Stimulated activated CD8-positive, alpha-beta memory T cell treated with anti-CD3 and anti-CD28 coated beads, Interleukin-2, amount 100 ng/mL, for 48 hours (primary cell): ENCODE data around the gene TOGARAM1.

Source experiments
- DNase-seq, 2 donors: peaks; one replicate each; pipeline ENCODE4 v3.0.0-alpha.2; 2020; ENCODE audit warnings: low read depth in 2 of 2

TOGARAM1 gene

DNA sequence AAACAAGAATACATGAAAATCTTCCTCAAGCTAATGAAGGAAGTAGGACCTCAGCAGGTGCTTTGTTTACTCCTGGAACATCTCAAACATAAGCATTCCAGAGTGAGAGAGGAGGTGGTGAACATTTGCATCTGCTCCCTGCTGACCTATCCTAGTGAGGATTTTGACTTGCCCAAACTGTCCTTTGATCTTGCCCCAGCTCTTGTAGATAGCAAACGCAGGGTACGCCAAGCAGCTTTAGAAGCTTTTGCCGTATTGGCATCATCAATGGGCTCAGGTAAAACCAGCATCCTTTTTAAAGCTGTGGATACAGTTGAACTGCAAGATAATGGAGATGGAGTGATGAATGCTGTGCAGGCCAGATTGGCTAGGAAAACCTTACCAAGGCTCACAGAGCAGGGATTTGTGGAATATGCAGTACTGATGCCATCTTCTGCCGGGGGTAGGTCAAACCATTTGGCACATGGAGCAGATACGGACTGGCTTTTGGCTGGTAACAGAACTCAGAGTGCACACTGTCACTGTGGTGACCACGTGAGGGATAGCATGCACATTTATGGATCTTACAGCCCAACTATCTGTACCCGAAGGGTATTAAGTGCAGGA, 1.9 kb downstream of the TOGARAM1 start:
- DNase-seq = no peak

DNA sequence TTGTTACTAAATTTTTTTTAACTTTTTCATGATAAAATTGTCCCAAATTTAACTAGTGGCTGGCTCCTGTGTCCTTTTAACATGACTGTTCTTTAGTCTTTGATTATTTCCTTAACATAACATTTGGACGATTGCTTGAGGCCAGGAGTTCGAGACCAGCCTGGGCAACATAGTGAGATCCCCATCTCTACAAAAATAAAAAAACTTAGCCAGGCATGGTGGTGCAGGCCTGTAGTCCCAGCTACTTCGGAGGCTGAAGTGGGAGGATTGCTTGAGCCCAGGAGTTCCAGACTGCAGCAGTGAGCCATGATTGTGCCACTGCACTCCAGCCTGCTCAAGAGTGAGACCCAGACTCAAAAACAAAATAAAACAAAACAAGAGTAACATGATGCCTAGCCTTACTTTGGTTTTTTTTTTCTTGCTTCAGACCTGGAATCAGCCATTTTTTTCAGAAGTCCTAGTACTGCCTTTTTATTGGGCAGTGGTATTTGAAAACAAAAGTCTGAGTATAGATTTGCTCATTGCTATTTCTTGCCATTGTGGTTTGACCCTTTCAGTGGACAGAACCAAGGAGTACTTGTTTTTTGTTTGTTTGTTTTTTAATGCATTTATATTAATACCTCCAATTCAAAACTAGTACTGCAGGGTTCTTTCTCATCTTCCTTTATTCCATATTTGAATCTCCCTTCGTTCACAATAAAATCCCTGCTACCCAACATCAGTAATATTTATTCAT, 4.8 kb downstream of the TOGARAM1 start:
- no peak for DNase-seq

DNA sequence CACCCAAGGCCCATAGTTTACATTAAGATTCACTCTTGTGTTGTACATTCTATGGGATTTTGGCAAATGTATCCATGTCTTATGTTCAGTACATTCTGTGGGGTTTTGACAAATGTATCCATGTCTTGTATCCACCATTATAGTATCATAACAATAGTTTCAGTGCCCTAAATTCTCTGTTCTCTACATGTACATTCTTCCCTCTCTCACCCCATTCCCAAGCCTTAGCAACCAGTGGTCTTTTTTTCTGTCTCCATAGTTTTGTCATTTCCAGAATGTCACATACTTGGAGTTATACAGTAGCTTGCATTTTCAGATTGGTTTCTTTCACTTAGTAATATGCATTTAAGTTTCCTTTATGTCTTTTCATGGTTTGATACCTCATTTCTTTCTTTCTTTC, 6.7 kb downstream of the TOGARAM1 start:
- no peak for DNase-seq

DNA sequence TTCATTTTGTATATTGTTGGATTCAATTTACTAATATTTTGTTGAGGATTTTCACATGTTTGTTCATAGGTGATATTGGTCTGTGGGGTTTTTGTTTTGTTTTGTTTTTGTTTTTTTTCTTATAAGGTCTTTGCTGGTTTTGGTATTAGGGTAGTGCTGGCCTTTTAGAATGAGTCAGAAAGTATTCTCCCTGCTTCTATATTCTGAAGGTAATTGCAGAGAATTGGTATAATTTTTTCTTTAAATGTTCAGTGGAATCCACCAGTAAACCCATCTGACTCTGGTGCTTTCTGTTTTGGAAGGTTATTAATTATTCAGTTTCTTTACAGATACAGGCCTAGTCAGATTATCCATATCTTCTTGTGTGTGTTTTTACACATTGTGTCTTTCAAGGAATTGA, 8.9 kb downstream of the TOGARAM1 start:
- no peak for DNase-seq

DNA sequence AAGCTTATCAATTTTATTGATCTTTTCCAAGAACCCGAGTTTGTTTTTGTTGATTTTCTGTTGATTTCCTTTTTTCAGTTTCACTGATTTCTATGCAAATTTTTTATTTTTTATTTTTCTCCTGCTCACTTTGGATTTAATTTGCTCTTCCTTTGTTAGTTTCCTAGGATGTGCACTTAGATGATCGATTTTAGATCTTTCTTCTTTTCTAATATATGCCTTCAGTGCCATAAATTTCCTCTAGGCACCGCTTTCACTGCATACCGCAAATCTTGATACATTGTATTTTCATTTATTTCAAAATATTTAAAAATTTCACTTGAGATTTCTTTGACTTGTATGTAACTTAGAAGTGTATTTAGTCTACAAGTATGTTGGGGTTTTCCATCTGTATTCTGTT, 9.5 kb downstream of the TOGARAM1 start:
- no peak for DNase-seq

DNA sequence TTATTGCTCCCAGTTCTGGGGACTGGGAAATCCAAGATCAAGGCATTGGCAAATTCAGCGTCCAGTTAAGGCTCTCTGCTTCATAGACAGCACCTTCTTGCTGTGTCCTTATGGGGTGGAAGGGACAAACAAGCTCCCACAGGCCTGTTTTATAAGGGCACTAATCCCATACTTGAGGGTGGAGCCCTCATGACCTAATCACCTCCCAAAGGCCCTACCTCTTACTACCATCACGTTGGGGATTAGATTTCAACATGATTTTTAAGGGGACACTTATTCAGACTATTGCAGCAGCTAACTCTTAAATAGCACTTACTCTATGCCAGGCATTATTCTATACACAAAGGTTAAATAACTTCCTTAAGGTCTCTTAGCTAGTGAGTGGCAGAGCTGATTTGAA, 17.3 kb downstream of the TOGARAM1 start:
- DNase-seq = no peak

DNA sequence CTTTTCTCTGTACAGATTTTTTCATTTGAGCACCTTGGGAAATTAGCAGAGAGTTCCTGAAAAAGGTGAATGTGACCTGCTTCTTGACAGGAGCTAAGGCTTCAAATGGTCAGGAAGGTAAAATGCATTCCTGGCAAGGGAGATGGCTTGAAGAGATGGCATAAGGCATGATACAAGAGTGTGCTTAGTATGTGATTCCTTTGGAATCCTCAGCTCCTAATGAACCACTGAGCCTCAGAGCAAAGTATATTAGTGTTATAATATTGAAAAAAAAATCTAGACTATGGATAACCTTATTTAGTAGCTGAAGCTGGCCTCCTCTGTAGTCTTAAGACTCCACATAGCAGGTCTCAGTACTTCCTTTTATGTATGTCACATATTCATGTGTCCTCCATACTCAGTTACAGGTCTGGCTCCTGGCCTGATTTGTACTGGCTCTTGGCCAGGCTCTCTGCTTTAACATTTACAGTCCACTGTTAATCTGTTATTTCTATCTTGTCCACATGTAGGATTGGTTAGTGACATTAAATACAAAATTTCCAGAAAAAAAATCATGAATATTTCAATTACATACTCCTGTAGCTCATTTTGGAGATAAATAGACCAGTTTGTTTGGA, 17.9 kb downstream of the TOGARAM1 start:
- DNase-seq = no peak

DNA sequence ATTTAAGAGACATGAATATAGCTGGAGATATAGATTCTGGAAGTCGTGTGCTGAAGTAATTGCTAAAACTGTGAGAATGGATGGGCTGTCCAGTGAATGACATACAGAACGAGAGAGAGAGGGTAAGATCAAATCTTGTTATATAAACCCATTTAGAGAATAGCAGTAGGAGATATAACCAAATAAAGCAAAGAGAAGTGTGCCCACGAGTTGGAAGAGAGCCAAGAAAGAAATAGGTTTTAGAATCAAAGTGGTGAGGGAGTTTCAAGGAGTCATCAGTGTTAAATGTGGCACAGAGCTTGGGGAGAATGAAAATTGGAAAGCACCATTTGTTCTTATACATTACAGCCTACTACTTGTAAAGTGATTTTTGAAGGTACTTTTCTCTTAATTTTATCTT, 19.2 kb downstream of the TOGARAM1 start:
- no peak for DNase-seq

DNA sequence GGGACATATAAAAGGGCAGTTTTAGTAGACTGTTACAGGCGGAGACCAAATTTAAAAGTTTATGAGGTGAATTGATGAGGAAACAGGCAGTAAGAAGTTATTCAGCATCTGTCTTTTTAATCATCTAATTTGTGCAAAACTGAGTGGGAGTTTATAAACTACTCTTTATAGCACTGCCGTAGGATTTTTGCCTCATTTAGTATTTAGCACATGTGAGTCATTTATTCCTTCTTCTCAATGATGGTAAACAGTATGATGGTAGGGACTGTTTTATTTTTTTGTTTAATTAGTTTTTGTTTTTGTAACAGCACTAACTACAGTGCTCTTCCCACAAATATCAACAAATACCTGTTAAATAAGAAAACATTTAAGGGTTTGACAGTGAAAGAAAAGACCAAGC, 20.6 kb downstream of the TOGARAM1 start:
- no peak for DNase-seq

DNA sequence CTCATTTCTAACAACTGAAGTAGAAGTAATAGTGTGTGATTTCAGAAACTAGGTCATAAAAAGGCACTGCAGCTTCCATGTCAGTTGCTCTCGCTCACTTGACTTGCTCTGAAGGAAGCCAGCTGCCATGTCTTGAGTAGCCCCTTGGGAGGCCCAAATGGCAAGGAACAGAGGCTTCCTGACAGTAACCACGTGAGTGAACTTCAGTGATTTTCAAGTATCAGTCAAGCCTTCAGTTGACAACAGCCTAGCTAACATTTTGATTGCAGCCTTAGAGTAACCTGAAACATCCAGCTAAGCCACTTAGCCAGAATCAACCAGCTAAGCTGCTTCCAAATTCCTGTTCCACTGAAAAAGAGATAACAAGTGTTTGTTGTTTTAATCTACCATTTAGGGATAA, 26.7 kb downstream of the TOGARAM1 start:
- DNase-seq = no peak

DNA sequence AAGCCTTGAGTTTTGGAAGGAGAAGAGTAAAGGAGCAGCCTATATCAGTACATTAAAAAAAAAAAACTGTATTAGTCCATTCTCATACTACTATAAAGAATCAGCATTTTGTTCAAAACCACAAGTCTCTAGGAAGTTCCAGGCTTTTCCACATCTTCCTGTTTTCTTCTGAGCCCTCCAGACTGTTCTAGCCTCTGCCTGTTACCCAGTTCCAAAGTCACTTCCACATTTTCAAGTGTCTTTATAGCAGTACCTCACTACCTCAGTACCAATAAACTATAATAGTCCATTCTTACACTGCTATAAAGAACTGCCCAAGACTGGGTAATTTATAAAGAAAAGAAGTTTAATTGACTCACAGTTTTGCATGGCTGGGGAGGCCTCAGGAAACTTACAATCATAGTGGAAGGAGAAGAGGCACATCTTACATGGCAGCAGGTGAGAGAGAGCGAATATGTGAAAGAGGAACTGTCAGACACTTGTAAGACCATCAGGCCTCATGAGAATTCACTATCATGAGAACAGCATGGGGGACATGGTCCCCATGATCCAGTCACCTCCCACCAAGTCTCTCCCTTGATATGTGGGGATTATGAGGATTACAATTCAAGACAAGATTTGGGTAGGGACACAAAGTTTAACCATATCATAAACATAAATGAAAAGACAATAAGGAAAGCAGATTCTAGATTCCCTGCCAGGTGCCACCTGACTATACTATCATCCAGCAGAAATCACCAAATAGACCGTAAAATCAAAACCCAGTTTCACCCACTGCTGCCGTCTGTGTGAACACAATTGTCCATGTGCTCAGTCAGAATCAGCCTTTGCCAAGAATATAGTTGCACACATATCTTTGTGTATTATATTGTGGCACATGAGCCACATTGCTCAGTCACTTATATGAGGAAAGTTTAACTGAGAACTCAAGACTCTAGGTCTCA, 27.8 kb downstream of the TOGARAM1 start:
- DNase-seq = no peak

DNA sequence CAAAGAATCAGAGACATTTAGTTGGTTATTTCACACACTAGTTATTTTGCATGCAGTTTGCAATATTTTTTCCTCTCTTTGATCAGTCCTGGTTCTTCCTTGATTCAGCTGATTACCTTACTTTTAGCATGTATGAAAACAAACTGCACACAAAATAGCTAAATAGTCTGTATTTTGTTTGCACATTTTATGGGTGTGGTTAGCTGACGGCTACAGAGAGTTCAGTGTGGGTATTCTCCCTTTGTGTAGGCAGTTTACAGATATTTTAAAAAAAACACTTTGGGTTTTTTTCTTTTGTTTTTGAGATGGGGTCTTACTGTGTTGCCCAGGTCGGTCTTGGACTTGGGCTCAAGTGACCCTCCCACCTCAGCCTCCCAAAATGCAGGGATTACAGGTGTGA, 28.5 kb downstream of the TOGARAM1 start:
- DNase-seq = no peak

DNA sequence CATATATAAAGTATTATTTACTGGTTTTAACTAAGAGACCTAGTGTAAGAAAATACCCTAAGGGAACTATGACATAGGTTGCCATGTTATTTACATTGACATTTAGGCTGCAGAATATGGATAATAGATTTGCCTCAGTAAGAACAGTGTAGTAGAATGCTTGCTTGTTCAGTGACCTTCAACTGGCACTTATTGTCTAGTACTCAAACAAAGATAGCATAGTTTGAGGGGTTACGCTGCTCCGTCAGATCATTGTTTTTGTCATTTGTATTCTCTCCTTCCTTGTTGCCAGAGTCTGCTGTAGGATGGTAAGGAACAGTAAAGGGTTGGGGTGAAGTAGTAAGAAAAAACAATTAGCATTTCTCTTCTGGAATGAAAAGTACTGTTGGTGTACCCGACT, 33.2 kb downstream of the TOGARAM1 start:
- no peak for DNase-seq

DNA sequence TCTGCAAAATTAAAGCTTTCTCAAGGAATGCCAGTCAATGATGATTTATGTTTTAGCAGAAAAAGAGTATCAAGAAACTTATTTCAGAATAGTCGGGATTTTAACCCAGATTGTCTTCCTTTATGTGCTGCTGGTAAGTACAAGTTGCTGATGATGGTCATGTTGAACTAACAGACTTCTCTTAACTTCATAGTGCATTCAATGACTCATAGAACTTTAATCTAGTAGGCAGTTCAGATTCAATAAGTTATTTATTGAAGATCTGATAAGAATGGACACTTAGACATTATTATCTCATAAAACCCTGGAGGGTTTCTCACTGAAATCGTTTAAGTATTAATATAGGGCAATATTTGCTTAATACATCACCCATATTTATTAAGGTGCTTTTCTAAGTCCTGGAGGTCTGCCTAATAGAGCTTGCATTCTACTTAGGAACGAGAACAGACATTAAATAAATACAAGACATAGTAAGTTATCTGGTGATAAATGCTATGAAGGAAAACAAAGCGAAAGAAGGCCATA, 33.8 kb downstream of the TOGARAM1 start:
- DNase-seq = no peak

DNA sequence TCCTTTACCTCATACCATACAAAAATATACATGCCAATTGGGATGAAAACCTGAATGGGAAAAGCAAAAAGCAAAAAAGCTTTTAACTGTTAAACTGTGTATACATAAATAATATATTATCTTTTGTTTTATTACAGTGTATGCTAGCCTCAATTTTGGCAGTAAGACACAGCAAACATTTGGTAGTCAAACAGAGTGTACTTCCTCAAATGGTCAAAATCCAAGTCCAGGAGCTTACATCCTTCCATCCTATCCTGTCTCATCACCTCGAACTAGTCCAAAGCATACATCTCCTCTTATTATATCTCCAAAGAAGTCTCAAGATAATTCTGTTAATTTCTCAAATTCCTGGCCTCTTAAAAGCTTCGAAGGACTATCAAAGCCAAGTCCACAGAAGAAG, 41.9 kb downstream of the TOGARAM1 start:
- no peak for DNase-seq

DNA sequence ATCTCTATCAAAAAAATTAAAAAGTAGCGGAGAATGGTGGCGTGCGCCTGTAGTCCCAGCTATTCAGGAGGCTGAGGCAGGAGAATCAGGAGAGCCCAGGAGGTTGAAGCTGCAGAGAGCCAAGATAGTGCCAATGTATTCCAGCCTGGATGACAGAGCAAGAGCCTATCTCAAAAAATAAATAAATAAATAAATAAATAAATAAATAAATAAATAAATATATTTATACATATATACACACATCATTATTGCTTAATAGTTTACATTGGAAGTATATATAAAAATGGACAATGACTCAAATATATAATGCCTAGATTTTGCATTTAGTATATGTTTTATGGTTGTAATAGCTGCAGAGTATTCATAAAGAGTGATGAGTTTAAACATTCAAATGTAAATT, 53.1 kb downstream of the TOGARAM1 start:
- no peak for DNase-seq

DNA sequence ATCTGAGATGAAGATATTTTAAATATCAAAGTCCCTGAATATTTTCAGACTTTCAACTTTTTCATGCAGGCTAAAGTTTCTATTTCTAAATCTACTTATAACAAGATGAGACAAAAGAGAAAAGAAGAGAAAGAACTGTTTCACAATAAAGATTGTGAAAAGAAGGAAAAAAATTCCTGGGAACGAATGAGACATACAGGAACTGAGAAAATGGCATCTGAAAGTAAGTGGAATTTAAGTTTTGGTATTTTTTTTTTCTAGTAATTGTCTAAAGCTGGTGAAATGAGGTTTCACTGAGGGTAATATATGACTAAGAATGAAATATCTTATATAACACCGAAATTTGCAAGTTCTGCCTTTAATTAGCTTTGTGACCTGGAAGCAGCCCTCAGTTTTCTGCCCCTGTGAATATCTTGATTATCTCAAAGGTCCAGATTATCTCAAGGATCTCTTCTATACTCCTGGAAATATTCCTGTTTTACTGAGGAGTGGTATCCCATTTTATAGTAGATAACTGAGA, 66.2 kb downstream of the TOGARAM1 start:
- DNase-seq = no peak

DNA sequence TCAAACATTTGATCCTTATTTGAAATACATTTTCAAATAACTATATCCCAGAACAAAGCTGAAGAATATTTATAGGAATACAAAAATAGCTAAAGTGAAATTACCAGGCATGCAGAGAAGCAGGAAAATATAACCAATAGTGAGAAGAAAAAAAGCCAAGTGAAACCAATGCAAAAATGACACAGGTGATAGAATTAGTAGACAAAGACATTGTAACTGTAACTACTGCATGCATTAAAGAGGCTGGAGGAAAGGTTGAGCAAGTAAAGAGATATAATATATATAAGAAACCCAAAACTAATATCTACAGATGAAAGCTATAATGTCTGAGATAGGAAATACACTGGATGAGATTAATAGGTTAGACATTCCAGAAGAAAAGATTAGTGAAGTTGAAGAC, 72.7 kb downstream of the TOGARAM1 start:
- no peak for DNase-seq

DNA sequence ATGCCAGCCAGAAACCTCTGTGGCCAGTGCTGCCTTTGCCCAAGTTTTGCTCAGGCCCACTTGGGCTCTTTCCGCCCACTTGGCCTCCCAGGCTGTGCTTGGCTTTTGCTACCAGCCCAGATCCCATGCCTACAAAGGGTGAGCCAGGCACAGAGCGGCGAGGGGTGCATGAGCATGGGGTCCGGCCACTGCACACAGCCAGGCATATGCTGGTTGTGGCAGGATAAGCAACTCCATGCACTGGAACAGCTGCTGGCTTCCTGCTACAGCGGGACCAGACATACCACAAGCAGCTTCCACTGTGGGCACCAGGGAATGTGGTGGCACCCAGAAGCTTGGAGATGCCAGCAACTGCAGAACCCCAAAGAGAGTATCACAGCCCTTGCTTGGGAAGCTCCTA, 76.3 kb downstream of the TOGARAM1 start:
- DNase-seq = no peak

DNA sequence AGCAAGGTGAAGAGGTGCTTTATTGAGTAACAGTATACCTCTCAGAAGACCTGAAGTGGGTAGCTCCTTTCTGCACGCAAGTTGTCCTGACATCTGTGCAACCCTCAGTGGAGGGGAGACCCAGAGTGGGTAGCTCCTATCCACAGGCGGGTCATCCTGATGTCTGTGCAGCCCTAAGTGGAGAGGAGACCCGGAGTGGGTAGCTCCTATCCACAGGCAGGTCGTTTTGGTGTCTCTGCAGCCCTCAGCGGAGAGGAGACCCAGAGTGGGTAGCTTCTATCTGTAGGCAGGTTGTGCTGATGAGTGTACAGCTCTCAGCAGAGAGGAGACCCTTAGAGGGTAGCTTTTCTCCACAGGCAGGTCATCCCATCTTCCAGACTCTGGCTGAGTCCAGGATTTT, 76.9 kb downstream of the TOGARAM1 start:
- no peak for DNase-seq

DNA sequence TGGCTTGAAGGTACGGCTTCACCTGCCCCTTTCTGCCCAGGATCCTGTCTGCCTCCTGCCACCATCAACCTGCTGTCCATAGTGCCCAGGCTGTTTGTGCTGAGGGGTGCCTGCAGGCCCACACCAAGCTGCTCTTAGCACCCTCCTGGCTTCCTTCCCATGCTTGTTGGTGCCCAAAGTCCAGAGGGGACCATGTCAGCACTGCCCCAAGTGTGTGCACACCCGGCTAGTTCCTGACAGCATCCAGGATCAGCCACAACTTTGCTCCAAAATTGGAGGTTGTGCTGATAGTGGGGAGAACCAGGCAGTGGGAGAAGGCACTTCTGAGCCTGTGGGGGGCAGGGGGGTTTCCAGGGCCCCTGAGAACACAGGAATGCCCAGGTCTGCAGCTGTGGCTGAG, 77.4 kb downstream of the TOGARAM1 start:
- no peak for DNase-seq

DNA sequence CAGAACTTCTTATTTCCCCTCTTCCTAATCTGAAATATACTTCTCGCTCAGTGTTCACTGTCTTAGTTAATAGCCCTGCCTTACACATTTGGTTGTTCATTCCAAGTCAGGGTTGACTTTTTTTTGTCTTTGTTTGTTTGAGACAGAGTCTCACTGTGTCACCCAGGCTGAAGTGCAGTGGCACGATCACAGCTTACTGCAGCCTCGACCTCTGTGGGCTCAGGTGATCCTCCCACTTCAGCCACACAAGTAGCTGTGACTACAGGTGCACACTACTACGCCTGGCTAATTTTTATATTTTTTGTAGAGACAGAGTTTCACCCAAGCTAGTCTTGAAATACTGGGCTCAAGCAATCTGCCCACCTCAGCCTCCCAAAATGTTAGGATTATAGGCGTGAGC, 79.7 kb downstream of the TOGARAM1 start:
- DNase-seq = no peak
